GM21737 (cell line): ENCODE data around the gene ZNF296.
"Not testable (repeated sequence)": the region's sequence is repeated elsewhere in the genome, so short reads cannot be mapped to it uniquely, and the experiment has no call there.

Experiments used
- ATAC-seq: cut with Tn5 transposase; IDR thresholded peaks from one replicate; pipeline ENCODE4 v1.9.1; 2021; ENCODE audit warnings: mild to moderate bottlenecking, moderate library complexity; ENCODE audit not compliant: unreplicated experiment

The ZNF296 gene

DNA sequence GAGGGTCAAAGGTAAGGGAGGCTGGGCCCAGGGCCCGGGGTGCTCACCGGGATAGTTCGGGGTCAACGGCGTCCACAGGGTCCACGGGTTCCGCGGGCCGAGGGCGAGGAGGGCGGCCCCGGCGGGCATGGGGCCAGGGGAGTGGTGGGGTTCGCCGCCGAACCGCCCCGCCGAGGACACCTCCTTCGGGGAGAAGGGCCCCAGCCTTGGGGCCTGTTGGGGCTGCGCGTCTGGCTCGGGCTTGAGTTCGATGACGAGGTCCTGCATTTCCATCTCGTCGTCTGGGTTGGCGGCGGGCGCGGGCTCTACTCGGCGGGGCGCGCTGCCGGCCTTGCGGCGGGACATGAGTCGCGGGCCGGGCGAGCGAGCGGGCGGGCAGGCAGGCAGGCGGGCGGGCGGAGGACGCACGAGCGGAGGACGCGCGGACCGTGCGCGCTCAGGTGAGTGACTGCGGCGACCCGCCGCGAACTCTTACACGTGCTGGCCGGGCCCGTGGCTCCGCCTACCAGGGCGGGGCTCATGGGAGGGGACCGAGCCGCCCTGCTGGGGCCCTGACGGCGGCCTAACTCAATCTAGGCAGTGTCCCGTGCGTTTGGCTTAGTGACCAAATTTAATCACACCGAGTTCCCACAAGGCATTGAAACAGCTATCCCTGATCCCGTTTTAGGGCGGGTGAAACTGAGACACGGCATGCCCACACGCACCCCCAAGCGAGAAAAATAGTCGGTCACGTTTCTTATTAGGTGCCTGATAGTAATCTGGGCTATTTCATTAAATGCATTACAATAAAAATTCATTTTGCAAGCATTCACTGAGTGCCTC is at the start of gene ZNF296:
TSS of gene ZNF296 (minus strand) at position 450 of the 822 bp plus-strand sequence. CDS start at position 345, 105 bp downstream.
- ATAC-seq: peak; percentile 34

DNA sequence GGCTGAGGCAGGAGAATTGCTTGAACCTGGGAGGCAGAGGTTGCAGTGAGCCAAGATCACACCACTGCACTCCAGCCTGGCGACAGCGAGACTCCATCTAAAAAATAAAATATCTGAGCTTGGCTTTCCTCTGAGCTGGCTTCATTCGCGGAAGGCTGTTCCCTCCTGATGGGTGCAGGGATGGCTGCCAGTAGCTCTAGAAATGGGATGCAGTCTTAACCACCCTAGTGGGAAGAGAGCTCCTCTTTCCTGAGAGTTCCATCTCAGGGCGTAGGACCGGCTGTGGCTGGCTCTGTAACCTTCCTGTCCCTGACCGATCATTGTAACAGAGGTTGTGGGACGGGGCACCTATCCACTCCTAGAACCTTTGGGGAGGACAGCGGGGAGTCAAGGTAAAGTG is 49.1 kb upstream of the ZNF296 start:
- ATAC-seq: no peak

DNA sequence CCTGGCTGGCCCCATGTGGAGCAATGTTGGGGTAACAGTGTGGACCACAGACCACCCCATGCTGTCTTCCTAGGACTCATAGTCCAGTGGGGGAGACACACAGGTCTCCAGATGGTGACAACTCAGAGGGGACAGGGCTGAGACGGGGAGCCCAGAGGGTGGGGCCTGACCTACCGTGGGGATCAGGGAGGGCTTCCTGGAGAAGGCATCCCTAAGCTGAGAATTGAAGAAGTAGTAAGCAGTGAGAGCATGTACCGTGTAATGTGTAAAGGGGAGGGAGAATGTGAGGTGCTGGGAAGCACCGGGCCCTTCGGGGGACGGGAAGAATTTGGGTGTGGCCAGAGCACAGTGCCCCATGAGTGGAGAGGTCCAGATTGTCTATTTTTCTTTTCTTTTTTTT is 47.7 kb upstream of the ZNF296 start:
- ATAC-seq: no peak

DNA sequence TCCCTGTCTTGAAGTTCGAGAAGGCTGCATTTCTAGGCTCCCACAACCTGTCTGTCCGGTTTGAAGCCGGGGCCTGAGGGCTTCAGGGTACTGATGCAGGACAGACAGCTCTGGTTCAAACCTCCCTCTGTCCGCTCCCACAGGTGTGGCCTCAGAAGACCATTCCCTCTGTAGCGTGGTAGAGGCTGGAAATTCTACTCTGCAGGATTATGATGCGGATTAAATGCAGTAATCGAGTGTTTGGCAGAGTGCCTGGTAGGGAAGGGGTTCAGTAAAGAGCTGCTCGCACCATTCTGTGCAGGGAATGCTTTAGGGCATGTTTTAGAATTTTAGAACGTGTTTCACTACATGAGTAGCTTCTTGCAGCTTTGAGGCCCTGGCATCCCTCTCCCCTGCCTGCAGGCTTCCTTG is 47.2 kb upstream of the ZNF296 start:
- ATAC-seq: no peak

DNA sequence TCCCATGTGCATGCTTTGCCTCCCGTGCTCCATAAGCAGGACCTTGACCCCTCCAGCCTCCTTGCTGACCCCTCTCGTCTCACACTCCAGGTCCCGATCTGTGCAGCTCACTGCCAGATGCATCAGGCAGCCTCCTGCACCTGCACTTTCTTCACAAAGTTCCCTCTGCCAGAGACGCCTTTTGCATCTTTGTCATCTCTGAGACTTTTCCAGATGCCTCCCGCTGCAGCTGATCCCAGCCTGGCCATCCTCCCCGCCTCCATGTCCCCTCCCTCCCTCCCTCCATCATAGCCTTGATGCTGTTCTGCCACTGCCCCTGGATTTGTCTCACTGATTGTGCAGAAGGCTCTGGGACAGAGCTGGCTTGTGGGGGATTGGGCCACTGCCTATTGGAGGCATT is 46.6 kb upstream of the ZNF296 start:
- no peak for ATAC-seq

DNA sequence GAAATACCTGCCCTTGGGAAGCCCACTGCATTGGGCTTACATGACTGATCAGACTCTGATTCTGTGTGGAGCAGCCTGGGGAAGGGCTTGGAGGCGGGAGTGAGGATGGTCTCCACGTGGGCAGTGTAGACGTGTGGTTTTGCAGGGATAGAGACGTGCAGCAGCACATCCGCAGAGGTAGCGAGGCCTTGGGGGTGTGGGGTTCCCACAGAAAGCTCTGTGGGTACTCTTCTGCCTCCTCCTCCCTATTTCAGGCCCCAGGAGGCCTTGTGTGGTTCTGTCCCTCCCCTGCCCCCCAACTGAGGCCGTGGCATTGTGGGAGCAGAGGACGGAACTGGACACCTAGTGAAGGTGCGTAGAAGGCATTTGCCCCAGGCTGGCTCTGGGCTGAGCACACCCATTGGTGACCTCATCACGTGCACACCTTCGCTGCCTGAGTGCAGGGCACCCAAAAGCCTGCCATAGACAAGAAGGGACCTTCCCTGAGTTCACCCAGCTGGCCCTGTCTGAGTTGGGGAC is 45.6 kb upstream of the ZNF296 start:
- ATAC-seq: no peak

DNA sequence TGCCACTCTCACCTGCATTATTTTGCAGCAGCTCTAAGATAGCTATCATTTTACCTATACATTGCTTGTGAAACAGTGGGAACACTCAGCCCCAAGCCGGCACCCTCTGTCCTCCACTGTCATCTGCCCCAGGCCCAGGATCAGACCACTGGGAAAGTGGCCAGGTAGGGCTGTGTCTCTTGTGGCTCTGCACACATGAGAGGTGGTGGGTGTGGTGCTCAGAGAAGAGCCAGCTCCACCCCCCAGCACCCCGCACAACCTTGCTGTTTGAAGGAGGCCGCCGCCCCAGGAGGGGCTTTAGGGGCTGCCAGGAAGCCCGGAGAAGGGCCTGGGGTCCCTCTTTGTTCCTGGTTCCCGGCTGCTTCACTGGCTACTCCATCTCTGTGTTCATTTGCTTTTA is 43.3 kb upstream of the ZNF296 start:
- ATAC-seq: no peak

DNA sequence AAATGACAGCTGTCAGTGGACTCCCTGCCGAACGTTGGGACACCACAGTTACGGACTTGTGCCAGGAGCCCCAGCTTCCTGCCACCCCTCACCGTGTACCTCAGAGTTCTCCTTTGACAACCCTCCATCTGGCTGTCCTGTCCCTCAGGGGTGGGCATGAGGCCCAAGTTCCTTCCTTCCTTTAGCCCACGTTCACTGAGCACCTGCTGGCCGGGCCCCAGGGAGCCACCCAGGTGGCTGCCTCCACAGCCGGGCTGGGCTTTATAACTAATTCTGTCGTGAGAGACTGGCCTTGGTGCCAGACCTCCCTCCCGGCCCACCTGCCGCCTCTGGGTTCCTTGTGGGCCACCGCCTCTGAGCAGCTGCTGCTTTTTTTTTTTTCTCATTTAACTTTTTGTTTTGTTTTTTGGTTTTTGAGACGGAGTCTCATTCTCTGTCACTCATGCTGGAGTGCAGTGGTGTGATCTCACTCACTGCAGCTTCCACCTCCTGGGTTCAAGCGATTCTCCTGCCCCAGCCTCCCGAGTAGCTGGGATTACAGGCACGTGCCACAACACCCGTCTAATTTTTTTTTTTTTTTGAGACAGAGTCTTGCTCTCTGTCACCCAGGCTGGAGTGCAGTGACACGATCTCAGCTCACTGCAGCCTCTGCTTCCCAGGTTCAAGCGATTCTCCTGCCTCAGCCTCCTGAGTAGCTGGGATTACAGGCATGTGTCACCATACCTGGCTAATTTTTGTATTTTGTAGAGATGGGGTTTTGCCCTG is 42.5 kb upstream of the ZNF296 start:
- ATAC-seq: not testable (repeated sequence)

DNA sequence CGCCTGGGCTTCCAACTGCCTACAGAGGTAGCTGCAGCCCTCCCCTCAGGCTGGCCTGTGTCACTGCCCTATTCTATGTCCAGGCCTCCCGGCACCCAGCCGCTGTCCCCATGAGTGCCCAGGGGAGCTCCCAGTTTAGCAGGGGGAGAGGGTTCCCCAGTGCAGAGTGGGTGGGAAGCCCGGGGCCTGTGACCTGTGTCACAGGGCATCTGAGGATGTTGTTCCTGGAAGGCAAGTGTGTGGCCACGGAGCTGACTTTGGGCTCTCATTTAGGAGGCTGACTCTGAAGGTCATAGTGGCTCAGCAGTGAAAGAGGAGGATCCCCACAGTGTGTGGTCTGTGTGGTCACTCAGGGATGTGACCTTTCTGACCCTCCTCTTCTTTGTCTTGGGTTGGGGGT is 41.8 kb upstream of the ZNF296 start:
- ATAC-seq: no peak

DNA sequence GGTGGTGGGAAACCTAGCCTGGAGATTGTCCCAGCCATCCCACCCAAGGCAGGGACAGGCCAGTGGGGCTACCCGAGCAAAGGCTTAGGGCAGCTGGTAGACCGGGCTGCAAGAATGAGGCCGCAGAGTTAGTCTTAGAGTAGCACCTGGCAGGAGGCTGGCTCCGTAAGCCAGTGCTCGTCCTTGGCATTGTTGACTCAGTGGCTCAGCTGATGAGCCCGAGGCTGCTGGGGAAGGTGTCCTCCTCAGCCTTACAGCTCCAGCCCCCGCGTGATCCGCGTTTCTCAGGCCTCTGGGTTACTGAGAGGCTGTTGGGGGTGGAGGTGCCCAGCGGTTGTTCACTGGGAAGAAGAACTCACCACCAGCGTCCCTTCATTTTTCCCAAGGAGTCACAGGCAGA is 41.4 kb upstream of the ZNF296 start:
- ATAC-seq: no peak

DNA sequence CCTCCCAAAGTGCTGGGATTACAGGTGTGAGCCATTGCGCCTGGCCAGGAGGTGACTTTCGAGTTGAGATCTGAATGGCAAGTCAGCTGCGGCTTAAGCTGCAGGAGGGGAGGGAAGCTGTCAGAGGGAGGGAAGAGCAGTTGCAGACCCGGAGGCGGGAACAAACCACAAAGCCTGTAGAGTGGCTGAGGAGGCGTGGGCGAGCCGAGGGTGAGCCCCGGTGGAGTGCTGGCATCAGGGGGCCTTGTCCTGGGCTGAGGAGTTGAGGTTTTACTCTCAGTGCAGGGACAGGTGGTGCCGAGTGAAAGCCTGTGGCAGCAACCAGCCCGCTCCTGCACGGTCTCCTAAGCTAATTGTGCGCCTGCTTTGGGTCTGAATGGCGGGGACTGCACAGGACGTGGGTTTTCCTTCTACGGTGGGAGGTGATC is 40.9 kb upstream of the ZNF296 start:
- ATAC-seq: no peak

DNA sequence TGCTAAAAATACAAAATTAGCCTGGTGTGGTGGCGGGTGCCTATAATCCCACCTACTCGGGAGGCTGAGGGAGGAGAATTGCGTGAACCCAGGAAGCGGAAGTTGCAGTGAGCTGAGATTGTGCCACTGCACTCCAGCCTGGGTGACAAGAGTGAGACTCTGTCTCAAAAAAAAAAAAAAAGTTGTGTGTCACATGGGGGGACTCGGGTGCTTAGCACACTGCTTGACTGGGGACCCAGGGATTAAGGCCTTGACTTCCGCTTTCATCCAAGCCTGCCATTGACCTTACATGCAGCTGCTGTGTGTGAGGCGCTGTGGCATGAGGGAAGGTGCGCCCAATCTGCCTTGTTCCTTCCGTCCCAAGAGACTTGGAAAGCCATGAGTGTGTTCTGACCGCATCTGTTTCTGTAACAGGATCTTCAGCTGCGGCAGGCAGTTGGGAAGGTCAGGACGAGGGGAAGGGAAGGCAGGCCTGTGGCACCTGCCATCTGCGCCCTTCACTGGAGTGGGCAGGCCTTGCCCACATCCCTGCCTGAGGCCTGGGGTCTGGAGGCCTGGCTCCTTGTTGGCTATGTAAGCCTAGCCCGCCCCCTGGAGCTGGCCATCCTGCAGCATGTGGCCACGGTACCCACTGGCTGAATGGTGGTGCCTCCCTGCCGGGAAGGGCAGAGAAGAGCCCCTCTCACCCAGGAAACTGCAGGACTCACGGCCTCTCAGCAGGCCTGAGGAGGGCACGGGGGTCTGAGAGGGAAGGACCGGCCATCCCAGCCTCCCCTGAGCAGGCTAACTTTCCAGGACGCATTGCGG is 39.7 kb upstream of the ZNF296 start:
- ATAC-seq: no peak

DNA sequence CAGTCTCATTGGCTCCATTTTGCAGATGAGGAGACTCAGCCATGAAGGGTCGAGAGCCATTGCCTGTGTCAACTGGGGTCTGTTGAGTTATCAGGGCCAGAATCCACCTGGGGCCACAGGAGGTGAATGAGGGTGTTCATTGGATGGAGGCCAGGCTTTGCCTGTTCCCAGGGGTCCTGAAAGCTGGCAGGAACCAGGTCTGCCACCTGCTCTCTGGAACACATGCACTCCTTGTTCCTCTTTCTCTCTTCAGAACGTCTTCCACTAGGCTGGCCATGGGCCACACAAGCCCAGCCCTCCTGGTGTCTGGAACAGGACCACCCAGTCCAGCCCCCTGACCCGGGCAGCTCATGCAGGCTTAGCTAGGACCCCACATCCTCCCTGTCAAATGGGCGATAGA is 37.8 kb upstream of the ZNF296 start:
- ATAC-seq: no peak

DNA sequence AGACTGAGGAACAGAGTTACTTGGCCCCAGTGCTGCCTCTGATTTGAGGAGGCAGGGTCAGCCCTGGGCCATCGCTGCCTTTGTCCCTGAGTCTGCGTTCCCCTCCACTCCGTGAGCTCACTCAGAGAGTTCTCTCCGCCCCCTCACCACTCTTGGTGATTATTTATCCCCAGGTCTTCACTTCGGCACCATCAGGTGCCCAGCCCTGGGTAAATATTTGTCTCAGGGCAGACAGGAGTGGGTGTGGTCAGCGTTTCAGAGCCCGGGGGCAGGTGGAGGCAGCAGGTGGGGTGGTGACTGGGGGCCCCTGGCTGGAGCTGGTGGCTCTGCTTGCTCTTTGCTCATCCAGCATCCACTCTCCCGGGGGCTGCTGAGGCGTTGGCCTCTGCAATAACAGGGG is 37.4 kb upstream of the ZNF296 start:
- no peak for ATAC-seq

DNA sequence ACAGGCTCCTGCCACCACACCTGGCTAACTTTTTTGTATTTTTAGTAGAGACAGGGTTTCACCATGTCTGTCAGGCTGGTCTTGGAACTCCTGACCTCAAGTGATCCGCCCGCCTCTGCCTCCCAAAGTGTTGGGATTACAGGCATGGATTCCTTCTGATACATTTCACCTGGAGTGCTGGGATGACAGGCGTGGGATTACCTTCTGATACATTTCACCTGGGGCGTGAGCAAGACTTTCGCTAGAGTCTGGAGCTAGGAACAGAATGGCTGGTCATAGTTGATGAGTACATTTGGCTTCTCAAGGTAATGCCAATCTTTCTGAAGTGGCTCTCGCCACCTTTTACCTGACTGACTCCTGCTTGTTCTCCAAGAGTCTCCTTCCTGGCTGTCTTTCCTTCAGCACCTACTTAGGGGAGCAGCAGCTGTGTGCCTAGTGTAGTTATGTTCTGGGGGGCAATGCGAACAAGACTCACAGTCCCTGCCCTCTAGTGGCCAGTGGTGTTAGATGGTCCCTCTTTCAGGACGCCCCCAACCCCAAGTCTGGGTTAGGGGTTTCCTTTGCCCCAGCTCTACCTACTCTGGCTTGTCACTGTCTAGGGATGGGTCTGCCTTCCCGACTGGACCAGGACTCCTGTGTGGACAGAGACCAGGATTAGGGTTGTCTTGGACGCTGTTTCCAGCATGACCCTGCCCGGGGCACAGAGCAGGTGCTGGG is 36.0 kb upstream of the ZNF296 start:
- ATAC-seq: no peak

DNA sequence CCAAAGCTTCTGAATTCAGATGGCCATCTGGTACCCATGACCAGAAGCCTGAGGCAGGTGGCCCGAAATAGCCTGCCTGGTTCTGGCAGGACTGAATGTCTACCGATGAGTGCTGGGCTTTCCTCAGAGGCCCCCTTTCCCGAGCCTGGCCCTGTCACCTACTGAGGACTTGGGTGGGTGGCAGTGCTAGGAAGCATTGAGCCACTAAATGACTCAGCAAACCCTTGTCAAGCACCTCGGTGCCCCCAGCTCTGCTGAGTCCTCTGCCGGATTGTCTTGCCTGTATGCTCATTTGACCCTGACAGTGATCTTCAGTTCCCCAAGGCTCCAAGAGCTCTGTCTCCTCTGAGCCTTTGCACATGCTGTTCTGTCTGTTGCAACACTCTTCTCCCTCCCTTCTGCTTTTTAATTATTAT is 34.6 kb upstream of the ZNF296 start:
- no peak for ATAC-seq

DNA sequence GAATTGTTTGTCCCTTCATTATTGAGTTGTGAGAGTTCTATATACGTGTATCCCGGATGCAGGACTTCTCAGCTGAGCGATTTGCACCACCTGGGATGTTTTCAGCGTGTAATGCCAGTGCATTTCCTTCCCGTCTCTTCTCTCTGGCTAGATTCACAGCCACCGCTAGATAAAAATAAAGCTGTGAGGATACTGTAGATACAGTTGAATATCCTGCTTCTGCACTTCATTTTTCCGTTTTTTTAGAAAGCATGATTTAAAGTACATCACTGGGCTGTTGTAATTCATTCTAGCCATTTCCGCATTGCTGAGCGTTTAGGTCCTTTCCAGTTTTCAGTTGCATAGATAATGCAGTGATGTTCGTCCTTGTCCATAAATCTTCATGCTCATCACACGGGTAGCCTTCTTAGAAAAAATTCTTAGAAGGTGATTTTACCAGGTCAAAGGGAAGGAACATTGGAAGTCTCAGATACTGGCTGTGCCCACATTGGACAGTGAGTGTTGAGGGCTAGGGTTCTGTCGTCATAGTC is 31.4 kb upstream of the ZNF296 start:
- no peak for ATAC-seq

DNA sequence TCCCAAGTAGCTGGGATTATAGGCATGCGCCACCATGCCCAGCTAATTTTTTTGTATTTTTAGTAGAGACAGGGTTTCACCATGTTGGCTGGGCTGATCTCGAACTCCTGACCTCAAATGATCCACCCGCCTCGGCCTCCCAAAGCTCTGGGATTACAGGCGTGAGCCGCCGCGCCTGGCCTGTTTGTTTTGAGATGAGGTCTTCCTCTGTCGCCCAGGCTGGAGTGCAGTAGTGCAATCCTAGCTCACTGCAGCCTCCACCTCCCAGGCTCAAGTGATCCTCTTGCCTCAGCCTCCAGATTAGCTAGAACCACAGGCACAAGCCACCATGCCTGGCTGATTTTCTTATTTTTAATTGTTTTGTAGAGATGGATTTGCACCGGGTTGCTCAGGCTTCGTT is 30.1 kb upstream of the ZNF296 start:
- not testable (repeated sequence) for ATAC-seq

DNA sequence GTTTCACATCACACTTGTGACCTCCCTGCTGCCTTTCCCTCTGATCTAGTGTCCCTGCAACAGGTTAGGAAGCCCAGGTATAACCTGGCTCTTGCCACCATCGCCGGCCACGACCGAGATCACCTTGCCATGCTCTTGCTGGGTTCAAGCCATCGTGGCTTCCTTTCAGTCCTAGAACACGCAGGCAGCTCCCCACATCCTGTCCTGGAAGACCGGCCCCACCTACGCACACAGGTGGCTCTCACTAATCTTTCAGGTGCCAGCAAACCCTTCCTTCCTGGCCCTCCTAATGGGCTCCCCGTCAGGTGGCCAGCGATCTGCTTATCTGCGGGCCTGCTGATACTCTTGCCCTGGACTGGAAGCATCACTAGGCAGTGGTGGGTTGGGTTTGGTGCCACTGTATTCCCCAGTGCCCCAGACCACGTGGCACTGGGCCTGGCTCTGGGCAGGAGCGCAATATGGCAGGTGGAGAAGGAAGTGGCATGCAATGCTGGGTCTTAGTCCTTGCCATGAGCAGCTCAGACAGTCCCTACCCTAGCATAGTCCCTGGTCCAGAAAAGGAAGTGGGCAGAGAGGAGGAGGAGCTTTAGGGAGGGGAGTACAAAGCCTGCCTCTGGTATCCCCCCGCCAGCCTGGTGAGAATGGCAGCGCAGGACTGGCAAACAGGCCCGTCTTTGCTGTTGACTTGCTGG is 28.5 kb upstream of the ZNF296 start:
- ATAC-seq: no peak
